Measurements from ENCODE around the gene UBALD2.

GRCh38 chr17:76233588-76234353, 31.4 kb upstream of the UBALD2 start:
- TF ChIP-seq POLR2A (IDR thresholded peaks at IDR 0.05): no peak
- TF ChIP-seq CTCF (IDR thresholded peaks at IDR 0.05): no peak
- TF ChIP-seq EP300 (IDR thresholded peaks at IDR 0.05): no peak
